ENCODE measurements around the gene SLC24A1. TPM values are rescaled to one million over a fixed set of nuclear protein-coding genes. Genes with fewer than 3 reads are reported as not detected.

Gene SLC24A1
- polyA plus RNA-seq, 1 donor: 12.1 TPM

DNA sequence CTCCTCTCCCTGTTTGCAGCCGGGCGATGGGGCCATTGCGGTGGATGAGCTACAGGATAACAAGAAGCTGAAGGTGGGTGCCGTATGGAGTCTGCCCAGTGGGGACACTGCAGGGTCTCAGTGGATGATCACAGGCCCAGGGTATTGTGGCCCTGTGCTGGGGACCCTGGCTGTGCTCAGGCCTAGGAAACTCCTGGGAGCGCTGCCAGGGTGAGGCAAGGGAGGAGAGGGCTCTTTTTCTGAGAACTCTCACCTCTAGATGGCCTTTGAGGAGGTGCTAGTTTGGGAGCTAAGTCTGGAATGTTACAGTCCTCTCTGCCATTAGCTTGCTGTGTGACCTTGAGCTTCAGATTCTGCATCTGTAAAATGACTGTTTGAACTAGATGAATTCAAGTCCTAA, 16.4 kb downstream of the SLC24A1 start:
- Histone ChIP-seq H3K4me3 (ENCODE audit: low read length) (no peak overlapping the region), H3K9me3 (ENCODE audit: control insufficient read depth, low read depth, low read length) (no peaks in the 10 kb centered on the region), H3K4me1 (ENCODE audit: control insufficient read depth, insufficient read depth, low read length) (no peaks in the 10 kb centered on the region), H3K36me3 (ENCODE audit: control insufficient read depth, insufficient read depth, low read length) (no peaks in the 10 kb centered on the region), H3K27me3 (ENCODE audit: control insufficient read depth, insufficient read depth, low read length) (no peaks in the 10 kb centered on the region), H3K27ac (ENCODE audit: low read length) (no peak overlapping the region)
- no peak for DNase-seq
- WGBS (ENCODE audit: insufficient coverage, low lambda C conversion rate): no CpG with 5 or more reads among the region's 5 CpGs

GRCh38 chr15:65638681-65639089, 16.9 kb downstream of the SLC24A1 start:
- 0% methylated on average over 1 of the region's 3 CpGs for WGBS (ENCODE audit: insufficient coverage, low lambda C conversion rate)
- H3K4me3 ChIP-seq (ENCODE audit: low read length): no peak overlapping the region
- peak; percentile 56 to 60 for DNase-seq

DNA sequence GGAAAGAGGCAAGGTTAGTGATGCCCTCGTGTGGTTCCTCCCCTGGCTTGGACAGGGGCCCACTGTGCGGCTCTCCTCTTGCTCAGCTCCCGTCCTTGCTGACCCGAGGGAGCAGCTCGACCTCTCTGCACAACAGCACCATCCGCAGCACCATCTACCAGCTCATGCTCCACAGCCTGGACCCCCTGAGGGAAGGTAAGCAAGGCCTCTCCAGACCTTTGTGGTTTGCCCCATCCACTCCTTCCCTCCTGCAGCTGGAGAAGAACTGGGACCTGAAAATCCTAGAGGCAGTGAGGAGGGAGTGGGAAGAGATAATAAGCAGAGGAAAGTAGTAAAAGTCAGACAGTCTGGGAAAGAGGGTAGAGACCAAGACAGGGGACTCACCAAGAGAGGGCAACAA, 17.8 kb downstream of the SLC24A1 start:
- peaks cover 2% of the 10 kb centered on the region for H3K36me3 ChIP-seq (ENCODE audit: control insufficient read depth, insufficient read depth, low read length)
- H3K4me1 ChIP-seq (ENCODE audit: control insufficient read depth, insufficient read depth, low read length): no peaks in the 10 kb centered on the region
- no peak overlapping the region for H3K4me3 ChIP-seq (ENCODE audit: low read length)
- no peaks in the 10 kb centered on the region for H3K27me3 ChIP-seq (ENCODE audit: control insufficient read depth, insufficient read depth, low read length)
- WGBS (ENCODE audit: insufficient coverage, low lambda C conversion rate): no CpG with 5 or more reads among the region's 6 CpGs
- H3K9me3 ChIP-seq (ENCODE audit: control insufficient read depth, low read depth, low read length): no peaks in the 10 kb centered on the region
- DNase-seq: no peak
- no peak overlapping the region for H3K27ac ChIP-seq (ENCODE audit: low read length)

More at GRCh38 chr15:65638681-65639089, 16.9 kb downstream of the SLC24A1 start:
- Histone ChIP-seq H3K27me3 (ENCODE audit: control insufficient read depth, insufficient read depth, low read length) (no peaks in the 10 kb centered on the region), H3K9me3 (ENCODE audit: control insufficient read depth, low read depth, low read length) (no peaks in the 10 kb centered on the region), H3K27ac (ENCODE audit: low read length) (no peak overlapping the region), H3K4me1 (ENCODE audit: control insufficient read depth, insufficient read depth, low read length) (no peaks in the 10 kb centered on the region), H3K36me3 (ENCODE audit: control insufficient read depth, insufficient read depth, low read length) (no peaks in the 10 kb centered on the region)

- H3K27me3 ChIP-seq (ENCODE audit: control insufficient read depth, insufficient read depth, low read length): no peaks in the 10 kb centered on the region
- WGBS (ENCODE audit: insufficient coverage, low lambda C conversion rate): no CpG with 5 or more reads among the region's 6 CpGs
- H3K4me1 ChIP-seq (ENCODE audit: control insufficient read depth, insufficient read depth, low read length): no peaks in the 10 kb centered on the region
- H3K9me3 ChIP-seq (ENCODE audit: control insufficient read depth, low read depth, low read length): no peaks in the 10 kb centered on the region
- peak in 1 of 2 donors; percentile 12 for DNase-seq
- H3K36me3 ChIP-seq (ENCODE audit: control insufficient read depth, insufficient read depth, low read length): peaks cover 2% of the 10 kb centered on the region
- H3K4me3 ChIP-seq (ENCODE audit: low read length): no peak overlapping the region
- H3K27ac ChIP-seq (ENCODE audit: low read length): no peak overlapping the region
Measured at GRCh38 chr15:65641768-65642475, 20.2 kb downstream of the SLC24A1 start.

GRCh38 chr15:65642594-65642993, 20.9 kb downstream of the SLC24A1 start:
- no peaks in the 10 kb centered on the region for H3K9me3 ChIP-seq (ENCODE audit: control insufficient read depth, low read depth, low read length)
- DNase-seq: no peak
- H3K27ac ChIP-seq (ENCODE audit: low read length): no peak overlapping the region
- no peaks in the 10 kb centered on the region for H3K4me1 ChIP-seq (ENCODE audit: control insufficient read depth, insufficient read depth, low read length)
- H3K27me3 ChIP-seq (ENCODE audit: control insufficient read depth, insufficient read depth, low read length): no peaks in the 10 kb centered on the region
- no CpG with 5 or more reads among the region's 6 CpGs for WGBS (ENCODE audit: insufficient coverage, low lambda C conversion rate)
- no peak overlapping the region for H3K4me3 ChIP-seq (ENCODE audit: low read length)
- peaks cover 2% of the 10 kb centered on the region for H3K36me3 ChIP-seq (ENCODE audit: control insufficient read depth, insufficient read depth, low read length)

- Histone ChIP-seq H3K27me3 (ENCODE audit: control insufficient read depth, insufficient read depth, low read length) (no peaks in the 10 kb centered on the region), H3K4me3 (ENCODE audit: low read length) (no peak overlapping the region), H3K4me1 (ENCODE audit: control insufficient read depth, insufficient read depth, low read length) (no peaks in the 10 kb centered on the region), H3K9me3 (ENCODE audit: control insufficient read depth, low read depth, low read length) (no peaks in the 10 kb centered on the region), H3K36me3 (ENCODE audit: control insufficient read depth, insufficient read depth, low read length) (peaks cover 2% of the 10 kb centered on the region), H3K27ac (ENCODE audit: low read length) (no peak overlapping the region)
- no CpG with 5 or more reads among the region's 4 CpGs for WGBS (ENCODE audit: insufficient coverage, low lambda C conversion rate)
- no peak for DNase-seq
Measured at GRCh38 chr15:65644282-65644681, 22.5 kb downstream of the SLC24A1 start.

DNA sequence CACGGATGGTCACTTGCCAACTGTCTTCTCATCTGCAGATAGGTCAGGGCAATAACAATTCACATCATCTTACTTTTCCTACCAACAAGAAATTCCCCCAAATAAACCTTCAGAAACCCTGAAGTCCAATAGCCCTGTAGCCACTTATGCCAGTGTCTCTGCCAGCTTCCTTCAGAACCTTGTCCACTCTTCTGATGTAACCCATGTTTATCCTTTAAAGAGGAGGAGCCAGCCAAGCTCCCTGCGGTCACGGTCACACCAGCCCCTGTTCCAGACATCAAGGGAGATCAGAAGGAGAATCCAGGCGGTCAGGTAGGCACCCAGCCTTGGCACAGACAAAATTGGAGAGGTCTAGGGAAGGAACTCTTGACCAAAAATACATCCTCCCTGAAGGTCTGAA, 23.7 kb downstream of the SLC24A1 start:
- Histone ChIP-seq H3K9me3 (ENCODE audit: control insufficient read depth, low read depth, low read length) (no peaks in the 10 kb centered on the region), H3K27me3 (ENCODE audit: control insufficient read depth, insufficient read depth, low read length) (no peaks in the 10 kb centered on the region), H3K27ac (ENCODE audit: low read length) (no peak overlapping the region), H3K36me3 (ENCODE audit: control insufficient read depth, insufficient read depth, low read length) (peaks cover 2% of the 10 kb centered on the region), H3K4me3 (ENCODE audit: low read length) (no peak overlapping the region), H3K4me1 (ENCODE audit: control insufficient read depth, insufficient read depth, low read length) (no peaks in the 10 kb centered on the region)
- WGBS (ENCODE audit: insufficient coverage, low lambda C conversion rate): no CpG with 5 or more reads among the region's 4 CpGs
- no peak for DNase-seq

DNA sequence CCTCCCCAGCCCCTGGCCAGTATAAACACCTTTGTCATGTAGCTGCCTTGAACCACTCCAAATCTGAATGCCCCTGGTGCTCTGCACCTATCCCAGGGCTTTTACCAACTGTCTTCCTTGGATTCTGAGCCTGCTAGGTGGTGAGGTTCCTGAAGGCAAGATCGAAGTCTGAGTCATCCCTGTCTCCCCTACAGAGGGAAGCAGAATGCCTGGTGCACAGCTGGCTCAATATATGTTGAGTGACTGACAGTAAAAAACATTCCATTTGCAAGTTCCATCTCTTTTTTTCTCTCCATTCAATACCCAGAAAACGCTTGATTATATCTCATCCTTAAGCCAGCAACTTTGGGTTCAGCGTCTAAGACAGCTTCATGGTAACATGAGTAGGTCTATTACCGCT, 24.7 kb downstream of the SLC24A1 start:
- Histone ChIP-seq H3K4me3 (ENCODE audit: low read length) (no peak overlapping the region), H3K36me3 (ENCODE audit: control insufficient read depth, insufficient read depth, low read length) (peaks cover 8% of the 10 kb centered on the region), H3K27me3 (ENCODE audit: control insufficient read depth, insufficient read depth, low read length) (no peaks in the 10 kb centered on the region), H3K27ac (ENCODE audit: low read length) (no peak overlapping the region), H3K4me1 (ENCODE audit: control insufficient read depth, insufficient read depth, low read length) (no peaks in the 10 kb centered on the region), H3K9me3 (ENCODE audit: control insufficient read depth, low read depth, low read length) (no peaks in the 10 kb centered on the region)
- no peak for DNase-seq
- 93% methylated on average over 2 of the region's 4 CpGs for WGBS (ENCODE audit: insufficient coverage, low lambda C conversion rate)

- H3K4me1 ChIP-seq (ENCODE audit: control insufficient read depth, insufficient read depth, low read length): peaks cover 12% of the 10 kb centered on the region
- 96% methylated on average over 5 of the region's 12 CpGs for WGBS (ENCODE audit: insufficient coverage, low lambda C conversion rate)
- no peak overlapping the region for H3K4me3 ChIP-seq (ENCODE audit: low read length)
- no peaks in the 10 kb centered on the region for H3K9me3 ChIP-seq (ENCODE audit: control insufficient read depth, low read depth, low read length)
- H3K36me3 ChIP-seq (ENCODE audit: control insufficient read depth, insufficient read depth, low read length): peaks cover 13% of the 10 kb centered on the region
- no peak for DNase-seq
- no peak overlapping the region for H3K27ac ChIP-seq (ENCODE audit: low read length)
- H3K27me3 ChIP-seq (ENCODE audit: control insufficient read depth, insufficient read depth, low read length): no peaks in the 10 kb centered on the region
Measured at GRCh38 chr15:65650312-65651041, 28.7 kb downstream of the SLC24A1 start.

- Histone ChIP-seq H3K27ac (ENCODE audit: low read length) (no peak overlapping the region), H3K9me3 (ENCODE audit: control insufficient read depth, low read depth, low read length) (no peaks in the 10 kb centered on the region), H3K4me1 (ENCODE audit: control insufficient read depth, insufficient read depth, low read length) (peaks cover 12% of the 10 kb centered on the region), H3K4me3 (ENCODE audit: low read length) (no peak overlapping the region), H3K36me3 (ENCODE audit: control insufficient read depth, insufficient read depth, low read length) (peaks cover 18% of the 10 kb centered on the region), H3K27me3 (ENCODE audit: control insufficient read depth, insufficient read depth, low read length) (no peaks in the 10 kb centered on the region)
- DNase-seq: no peak
- WGBS (ENCODE audit: insufficient coverage, low lambda C conversion rate): no CpG with 5 or more reads among the region's 1 CpG
Measured at GRCh38 chr15:65651042-65651322, 29.2 kb downstream of the SLC24A1 start.
